Stimulated activated CD4-positive, alpha-beta T cell treated with anti-CD3 and anti-CD28 coated beads, Interleukin-4, amount 100 ng/mL, for 24 hours (primary cell): ENCODE data around the gene NRAP.

Source experiments
- DNase-seq: peaks from one replicate; pipeline ENCODE4 v3.0.0-alpha.2; 2020

Gene NRAP

GRCh38 chr10:113663908-113664307 is at the start of gene NRAP:
NRAP (minus strand) TSS chr10:113664041; CDS start chr10:113663882, 159 bp downstream.
- DNase-seq: no peak

- DNase-seq: no peak
These were observed 49.8 kb upstream of the NRAP start for GRCh38 chr10:113713640-113713982.

GRCh38 chr10:113712755-113713639 is 49.2 kb upstream of the NRAP start:
- no peak for DNase-seq

GRCh38 chr10:113712024-113712423 is 48.2 kb upstream of the NRAP start:
- DNase-seq: no peak

DNA sequence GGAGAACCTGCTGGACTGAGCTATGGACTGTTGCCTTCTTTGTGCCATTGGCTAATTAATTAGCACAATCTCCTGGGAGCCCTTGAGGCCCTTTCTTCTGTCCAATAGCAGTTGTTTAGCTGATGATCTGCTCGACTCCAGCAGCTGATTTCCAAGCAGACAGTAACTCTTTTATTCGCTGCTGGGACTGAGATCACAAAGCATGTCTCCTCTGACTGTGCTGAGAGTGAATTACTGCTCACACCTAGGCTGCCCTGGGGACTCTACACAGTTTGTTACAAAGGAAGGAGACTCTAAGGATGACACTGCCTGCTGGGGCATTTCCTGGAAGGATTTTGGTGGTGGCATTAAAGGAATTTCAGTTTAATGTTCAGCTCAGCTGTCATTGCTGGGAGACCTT is 47.3 kb upstream of the NRAP start:
- DNase-seq: no peak

DNA sequence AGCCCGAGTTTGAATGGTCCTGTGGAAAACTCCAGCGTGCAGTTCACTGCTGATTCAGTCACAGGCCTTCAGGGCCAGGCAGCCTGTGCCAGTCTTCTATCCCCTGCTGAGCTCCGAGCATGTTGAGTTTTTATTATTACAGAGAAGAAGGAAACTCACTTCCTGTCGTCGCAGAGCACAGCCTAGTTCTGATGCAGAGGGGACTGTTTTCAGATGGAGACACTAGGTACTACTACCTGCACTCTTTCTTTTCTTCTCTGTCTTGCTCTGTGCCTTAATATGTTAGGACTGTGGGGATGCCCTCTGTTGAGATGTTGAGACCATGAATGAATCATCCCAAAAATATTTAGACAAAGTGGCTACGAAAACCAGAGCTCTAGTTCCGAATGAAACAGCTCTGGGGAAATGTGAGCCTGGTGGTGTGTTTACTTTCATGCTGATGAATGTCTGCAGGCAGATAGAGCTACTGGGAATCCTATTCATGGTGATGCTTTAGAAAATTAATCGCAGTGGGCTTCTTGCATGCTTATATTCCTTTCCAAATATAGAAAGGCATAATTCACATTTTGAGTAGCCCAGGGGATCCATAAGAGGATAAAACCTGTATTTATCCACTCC is 45.5 kb upstream of the NRAP start:
- no peak for DNase-seq

- DNase-seq: no peak
These were observed 44.8 kb upstream of the NRAP start for GRCh38 chr10:113708640-113709039.

DNA sequence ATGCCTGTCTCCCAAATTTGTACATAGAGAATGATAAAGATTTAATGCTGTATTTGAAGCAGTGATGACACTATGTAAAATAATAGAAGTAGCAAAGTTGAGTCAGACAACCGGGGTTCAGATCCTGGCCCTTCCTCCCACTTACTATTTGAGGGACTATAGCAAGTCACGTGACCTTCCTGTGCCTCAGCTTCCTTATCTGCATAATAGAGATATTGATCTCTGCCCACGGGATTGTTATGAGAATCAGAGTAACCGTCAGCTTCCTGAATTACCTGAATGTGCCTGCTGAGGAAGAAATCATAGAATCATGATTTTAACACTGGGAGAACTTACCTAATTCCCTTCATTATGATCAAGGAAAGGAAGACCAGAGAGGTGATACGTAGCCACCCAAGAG is 42.8 kb upstream of the NRAP start:
- no peak for DNase-seq

GRCh38 chr10:113705344-113705652 is 41.5 kb upstream of the NRAP start:
- no peak for DNase-seq

DNA sequence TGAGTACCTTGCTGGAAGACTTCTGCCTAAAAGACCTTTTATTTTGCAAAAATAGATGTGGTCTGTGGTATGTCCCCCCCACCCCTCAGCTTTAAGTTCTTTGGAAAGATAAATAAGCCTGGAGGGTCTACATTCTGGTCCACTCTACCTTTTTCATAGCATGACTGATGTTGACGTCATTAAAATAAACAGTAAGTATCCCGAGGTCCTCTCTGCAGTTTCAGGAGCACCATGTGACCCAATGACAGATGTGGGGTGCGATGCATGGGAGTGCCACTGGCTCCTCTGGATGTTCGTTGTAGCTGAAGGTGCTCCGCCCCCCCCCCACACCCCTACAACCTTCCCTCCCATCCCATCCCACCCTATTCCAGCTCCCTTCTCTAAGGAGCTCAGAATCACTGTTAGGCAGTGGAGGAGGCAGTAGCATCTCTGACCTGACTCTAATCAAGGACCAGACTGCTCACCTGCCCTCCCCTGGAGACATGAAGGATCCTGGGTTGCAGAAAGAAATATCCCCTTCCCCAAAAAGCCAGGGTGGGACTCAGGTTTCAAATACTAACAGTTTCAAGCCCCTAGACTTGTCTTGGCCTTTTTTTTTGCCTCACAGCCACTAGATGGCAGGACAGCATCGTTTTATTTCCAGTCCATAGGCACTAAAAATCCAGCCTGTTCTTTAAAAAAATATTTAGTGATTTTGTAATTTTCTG is 40.9 kb upstream of the NRAP start:
- DNase-seq: peak; percentile 26

DNA sequence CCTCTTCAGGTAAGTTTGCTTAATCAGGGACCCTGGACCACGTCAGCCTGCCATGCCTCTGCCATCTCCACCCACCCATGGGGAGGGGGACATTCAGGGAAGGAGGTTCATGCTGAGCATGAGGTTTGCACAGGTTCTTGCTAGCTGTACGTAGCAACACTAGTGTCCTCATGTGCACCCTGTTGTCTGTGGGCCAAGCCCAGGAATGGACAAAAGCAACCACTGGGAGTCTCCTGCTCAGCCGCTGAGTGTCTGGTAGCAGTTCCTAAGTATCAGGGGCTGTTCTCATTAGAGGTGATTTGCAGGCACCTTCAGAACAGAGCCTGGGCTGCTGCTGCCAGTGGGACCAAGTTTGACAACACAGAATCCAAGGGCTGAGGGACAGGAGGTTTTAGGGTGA is 33.8 kb upstream of the NRAP start:
- no peak for DNase-seq

GRCh38 chr10:113695691-113696090 is 31.9 kb upstream of the NRAP start:
- no peak for DNase-seq

DNA sequence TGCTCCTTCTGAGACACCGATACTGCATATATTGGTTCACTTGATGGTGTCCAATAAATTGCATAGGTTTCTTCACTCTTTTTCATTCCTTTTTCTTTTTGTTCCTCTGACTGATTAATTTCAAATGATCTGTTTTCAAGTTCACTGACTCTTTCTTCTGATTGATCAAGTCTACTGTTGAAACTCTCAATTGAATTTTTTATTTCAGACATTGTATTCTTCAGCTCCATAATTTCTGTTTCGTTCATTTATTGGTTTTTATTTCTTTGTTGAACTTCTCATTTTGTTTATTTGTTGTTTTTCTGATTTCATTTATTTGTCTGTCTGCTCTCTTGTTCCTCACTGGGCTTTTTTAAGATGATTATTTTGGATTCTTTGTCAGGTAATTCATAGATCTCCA is 29.5 kb upstream of the NRAP start:
- DNase-seq: no peak

DNA sequence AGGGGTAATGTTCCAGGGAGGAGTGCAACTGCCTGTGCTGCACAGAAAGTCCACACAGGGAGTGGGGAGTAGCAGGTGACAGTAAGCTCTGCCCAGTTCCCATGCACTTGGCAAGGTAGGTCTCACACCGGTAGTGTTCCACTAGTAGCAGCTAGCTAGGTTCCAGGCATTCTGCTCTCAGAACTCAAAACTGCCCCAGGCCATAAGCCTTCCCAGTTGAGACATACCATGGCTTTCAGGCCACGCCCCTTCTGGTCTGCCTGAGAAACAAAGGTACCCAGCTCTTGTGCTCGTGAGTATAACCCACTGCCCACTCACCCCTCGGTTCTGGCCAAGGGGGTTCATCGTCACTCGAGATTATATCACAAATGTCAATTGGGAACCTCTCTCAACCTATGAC is 28.4 kb upstream of the NRAP start:
- DNase-seq: no peak

DNA sequence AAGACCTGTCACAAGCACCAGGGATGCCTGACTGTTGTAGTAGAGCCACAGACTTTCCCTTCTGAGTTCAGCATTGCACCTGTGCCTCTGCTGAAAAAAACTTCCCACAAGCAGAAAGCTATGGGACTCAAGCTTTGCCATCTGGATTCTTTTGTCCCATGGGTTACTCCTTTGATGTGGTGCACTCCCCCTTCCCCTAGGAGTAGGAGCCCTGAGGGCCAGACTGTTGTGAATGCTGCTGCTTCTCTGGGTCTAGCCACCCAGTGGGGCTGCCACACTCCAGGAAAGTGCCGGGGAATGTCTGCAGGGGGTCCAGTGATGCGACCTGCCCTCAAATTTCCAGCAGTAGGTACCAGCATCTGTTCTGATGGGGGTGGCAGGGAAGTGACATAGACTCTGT is 27.5 kb upstream of the NRAP start:
- DNase-seq: no peak

DNA sequence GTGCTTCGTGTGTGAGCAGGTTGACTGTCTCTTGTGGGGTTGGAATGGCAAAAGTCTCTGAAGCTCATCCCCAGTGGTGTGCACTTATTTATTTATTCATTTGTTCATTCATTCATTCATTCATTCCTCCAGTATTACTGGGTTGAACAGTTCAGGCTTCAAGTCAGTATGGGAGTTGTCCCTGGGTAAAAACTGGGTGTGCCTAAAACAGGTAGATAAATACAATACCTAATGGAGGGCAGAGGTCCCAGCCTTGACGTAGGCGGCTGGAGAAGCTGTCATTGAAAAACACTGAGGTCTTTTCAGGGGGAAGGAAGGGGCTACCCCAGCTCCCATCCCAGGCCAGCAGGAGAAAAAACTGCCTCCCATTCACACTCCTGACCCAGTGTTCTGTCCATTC is 26.9 kb upstream of the NRAP start:
- no peak for DNase-seq

- DNase-seq: no peak
These were observed 25.7 kb upstream of the NRAP start for GRCh38 chr10:113689574-113689973.

- no peak for DNase-seq
These were observed 25.2 kb upstream of the NRAP start for GRCh38 chr10:113689057-113689456.

DNA sequence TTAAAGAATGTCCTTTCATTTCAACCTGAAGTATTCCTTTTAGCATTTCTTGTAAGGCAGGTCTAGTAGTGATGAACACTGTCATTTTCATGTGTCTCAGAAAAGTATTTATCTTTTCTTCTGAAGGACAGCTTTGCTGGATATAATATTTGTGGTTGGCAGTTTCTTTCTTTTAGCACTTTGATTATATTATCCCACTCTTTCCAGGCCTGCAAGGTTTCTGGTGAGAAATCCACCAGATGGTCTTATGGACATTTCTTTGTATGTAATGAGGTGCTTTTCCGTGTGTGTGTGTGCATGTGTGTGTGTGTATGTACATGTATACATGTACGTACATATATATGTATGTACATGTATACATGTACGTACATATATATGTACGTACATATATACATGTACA is 23.2 kb upstream of the NRAP start:
- DNase-seq: no peak

GRCh38 chr10:113686028-113686427 is 22.2 kb upstream of the NRAP start:
- no peak for DNase-seq

DNA sequence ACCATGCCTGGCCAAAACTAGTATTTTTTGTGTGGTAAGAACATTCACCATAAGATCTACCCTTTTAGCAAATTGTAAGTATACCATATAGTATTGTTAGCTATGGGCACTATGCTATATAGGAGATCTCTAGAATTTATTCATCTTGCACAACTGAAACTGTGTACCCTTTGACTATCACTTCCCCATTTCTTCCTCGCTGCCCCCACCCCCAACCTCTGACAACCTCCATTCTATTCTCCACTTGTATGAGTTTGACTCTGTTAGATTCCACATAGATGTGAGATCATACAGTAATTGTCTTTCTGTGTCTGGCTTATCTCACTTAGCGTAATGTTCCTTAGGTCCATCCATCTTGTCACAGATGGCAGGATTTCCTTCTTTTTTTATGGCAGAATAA is 19.5 kb upstream of the NRAP start:
- DNase-seq: no peak

DNA sequence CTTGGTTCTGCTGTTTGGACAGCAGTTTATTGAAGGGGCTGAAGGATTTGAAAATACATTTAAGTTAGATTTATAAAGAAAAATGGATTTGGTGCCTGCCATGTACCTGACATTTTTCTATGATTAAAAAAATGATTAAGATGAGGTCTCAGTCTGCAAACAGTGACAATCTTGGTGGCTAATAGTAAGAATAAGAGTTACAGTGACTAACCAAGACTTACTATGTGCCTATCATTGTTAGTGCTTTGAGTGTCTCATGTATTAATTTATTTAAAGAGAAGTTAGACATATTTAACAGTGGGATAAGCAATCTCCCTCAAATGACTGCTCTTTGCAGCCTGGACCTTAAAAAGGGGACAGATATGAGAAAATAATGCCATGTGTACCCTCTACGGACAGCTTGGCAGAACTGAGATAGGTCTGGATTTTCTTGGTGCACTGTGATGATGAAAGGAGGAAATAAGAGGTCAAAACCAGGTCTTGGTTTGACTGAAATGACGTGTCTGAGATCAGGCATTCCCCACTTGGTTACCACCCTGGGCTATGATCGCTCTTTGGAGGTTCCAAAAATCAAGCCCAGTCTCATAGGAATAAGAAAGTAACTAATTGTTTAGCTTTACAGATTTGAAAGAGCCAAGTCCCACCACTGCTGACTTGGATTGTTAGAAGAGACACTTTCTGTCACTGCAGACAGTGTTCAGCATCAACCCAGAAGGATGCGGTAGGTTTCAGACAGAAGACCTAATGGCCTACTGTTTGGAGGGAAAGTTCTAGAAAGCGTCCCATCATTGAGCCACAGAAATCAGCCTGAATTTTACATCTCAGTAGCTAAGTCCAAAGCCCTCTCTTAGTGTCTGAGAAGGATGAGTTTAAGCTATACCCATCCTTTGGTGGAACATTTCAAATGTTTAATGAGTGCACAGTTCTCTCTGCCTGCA is 18.0 kb upstream of the NRAP start:
- peak; percentile 46 for DNase-seq
